Thymus (tissue), 14 donors: ENCODE data around the gene FRRS1L. TPM values are rescaled to one million over a fixed set of nuclear protein-coding genes. Genes with fewer than 3 reads are reported as not detected.

Source experiments
- DNase-seq, 9 donors: peaks; one replicate each; pipeline ENCODE4 v3.0.0-alpha.2; 2013; ENCODE audit warnings: low spot score in 9 of 9, low read depth in 6 of 9, missing footprints in 1 of 9
- H3K27ac ChIP-seq, 2 donors: one replicate each; pipeline ENCODE4 v1.5.1; 2013; ENCODE audit warnings: control low read depth in 1 of 2, low read depth in 1 of 2, low read length in 1 of 2, mild to moderate bottlenecking in 1 of 2, moderate library complexity in 1 of 2
- H3K27me3 ChIP-seq, 2 donors: one replicate each; pipeline ENCODE4 v1.5.1; 2013; ENCODE audit warnings: low read length in 1 of 2; ENCODE audit not compliant: control insufficient read depth in 2 of 2, insufficient read depth in 1 of 2
- H3K36me3 ChIP-seq, 2 donors: one replicate each; pipeline ENCODE4 v1.5.1; 2013; ENCODE audit warnings: low read length in 1 of 2, mild to moderate bottlenecking in 1 of 2, moderate library complexity in 1 of 2; ENCODE audit not compliant: control insufficient read depth in 2 of 2, insufficient read depth in 2 of 2
- H3K4me1 ChIP-seq, 2 donors: one replicate each; pipeline ENCODE4 v1.5.1; 2013; ENCODE audit warnings: low read length in 2 of 2; ENCODE audit not compliant: control insufficient read depth in 2 of 2, insufficient read depth in 2 of 2
- H3K4me3 ChIP-seq, 2 donors: one replicate each; pipeline ENCODE4 v1.5.1; 2013; ENCODE audit warnings: low read length in 2 of 2, control low read depth in 1 of 2, mild to moderate bottlenecking in 1 of 2
- H3K9me3 ChIP-seq, 2 donors: one replicate each; pipeline ENCODE4 v1.5.1; 2013; ENCODE audit warnings: low read length in 1 of 2, mild to moderate bottlenecking in 1 of 2; ENCODE audit not compliant: control insufficient read depth in 2 of 2, insufficient read depth in 1 of 2
- WGBS: extraction: QIAGEN DNeasy Blood & Tissue Kit; methylation state at CpG from one replicate; pipeline ENCODE4 v1.1.7; 2013; 5-methylcytosine and 5-hydroxymethylcytosine counted together
- long read RNA-seq, 10 donors: transcript quantifications; one replicate each; lab custom pipeline, GENCODE V29; 2026
- polyA plus RNA-seq: library from polyadenylated mRNA; stranded (reverse); fragments of 200-250 nt; gene quantifications from one replicate; pipeline ENCODE4 v1.2.3, GENCODE V29; 2013
- total RNA-seq: library from RNA; stranded (reverse); fragments of 120-200 nt; gene quantifications from one replicate; pipeline ENCODE4 v1.2.4, GENCODE V29; 2013
- donor health status: healthy.

Gene FRRS1L, protein sequence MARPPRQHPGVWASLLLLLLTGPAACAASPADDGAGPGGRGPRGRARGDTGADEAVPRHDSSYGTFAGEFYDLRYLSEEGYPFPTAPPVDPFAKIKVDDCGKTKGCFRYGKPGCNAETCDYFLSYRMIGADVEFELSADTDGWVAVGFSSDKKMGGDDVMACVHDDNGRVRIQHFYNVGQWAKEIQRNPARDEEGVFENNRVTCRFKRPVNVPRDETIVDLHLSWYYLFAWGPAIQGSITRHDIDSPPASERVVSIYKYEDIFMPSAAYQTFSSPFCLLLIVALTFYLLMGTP
- total RNA-seq (0.09 TPM), polyA plus RNA-seq (0.07 TPM)
- long read RNA-seq, donor 1: 0 reads
- long read RNA-seq, donor 2: 0 reads
- long read RNA-seq, donor 3: 0 reads
- long read RNA-seq, donor 4: 0 reads
- long read RNA-seq, donor 5: 0 reads
- long read RNA-seq, donor 6: 0 reads
- long read RNA-seq, donor 7: 0 reads
- long read RNA-seq, donor 8: 0 reads
- long read RNA-seq, donor 9: 0 reads
- long read RNA-seq, donor 10: 0 reads

DNA sequence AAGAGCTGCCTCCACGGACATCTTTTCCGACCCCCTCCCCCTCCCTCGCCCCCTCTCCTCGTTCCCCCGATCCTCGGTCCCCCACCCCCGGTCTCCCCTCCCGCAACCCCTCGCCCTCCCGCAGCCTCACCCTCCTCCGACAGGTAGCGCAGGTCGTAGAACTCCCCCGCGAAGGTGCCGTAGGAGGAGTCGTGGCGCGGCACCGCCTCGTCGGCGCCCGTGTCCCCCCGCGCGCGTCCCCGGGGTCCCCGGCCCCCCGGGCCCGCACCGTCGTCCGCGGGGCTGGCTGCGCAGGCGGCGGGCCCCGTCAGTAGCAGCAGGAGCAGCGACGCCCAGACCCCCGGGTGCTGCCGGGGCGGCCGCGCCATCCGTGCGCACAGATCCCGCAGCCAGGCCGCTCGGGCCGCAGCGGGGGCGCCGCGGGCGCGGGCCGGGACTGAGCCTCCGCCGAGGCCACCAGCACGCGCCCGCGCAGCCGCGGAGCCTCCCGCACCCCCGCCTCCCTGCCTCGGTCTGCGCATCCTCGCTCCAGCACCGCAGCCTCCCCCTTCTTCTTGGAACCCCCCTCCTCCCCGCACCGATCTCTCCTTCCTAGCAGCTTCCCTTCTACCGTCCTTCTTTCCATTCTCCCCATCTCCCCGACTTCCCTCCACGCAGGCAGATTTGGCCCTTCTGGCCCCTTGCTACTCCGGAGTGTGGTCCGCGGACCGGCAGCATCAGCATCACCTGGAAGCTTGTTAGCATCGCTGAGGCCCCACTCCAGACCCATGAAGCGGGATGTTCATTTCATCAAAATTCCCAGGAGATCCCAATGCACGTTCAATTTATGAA is at the start of gene FRRS1L:
Gene FRRS1L (minus strand): TSS at position 479 of the 831 bp plus-strand sequence. CDS start 111 bp downstream, at position 368.
- no peak for DNase-seq
- Histone ChIP-seq H3K9me3 (peaks cover 0 to 1% of the 10 kb centered on the region in 2 donors), H3K27ac (no peak within 1 kb of the TSS), H3K4me3 (peak within 1 kb of the TSS in 1 of 2 donors; percentile 20), H3K27me3 (peaks cover 29 to 51% of the 10 kb centered on the region in 2 donors), H3K36me3 (no peaks in the 10 kb centered on the region), H3K4me1 (no peaks in the 10 kb centered on the region)
- 9% methylated on average over 85 of the region's 86 CpGs for WGBS

DNA sequence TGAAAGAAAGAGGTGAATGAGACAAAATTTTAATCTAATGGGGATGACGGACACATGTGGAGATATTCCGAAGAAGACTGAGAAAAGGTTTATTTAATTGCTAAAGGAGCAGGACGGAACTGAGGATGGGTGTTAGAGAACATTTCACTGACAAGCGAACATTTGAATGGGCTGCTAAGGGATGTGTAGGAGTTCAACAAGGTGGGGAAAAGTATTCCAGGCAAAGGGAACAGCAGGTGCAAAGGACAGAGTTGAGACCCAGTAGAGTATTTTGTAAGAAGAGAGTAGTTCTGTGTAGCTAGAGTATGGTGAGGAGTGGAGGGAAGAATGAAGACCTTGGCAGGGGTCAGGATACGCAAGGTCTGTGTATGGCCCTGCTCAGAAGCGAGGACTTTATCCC is 47.4 kb upstream of the FRRS1L start:
- Histone ChIP-seq H3K27ac (no peak overlapping the region), H3K4me3 (no peak overlapping the region), H3K36me3 (no peaks in the 10 kb centered on the region), H3K4me1 (no peaks in the 10 kb centered on the region), H3K27me3 (peaks cover 0 to 5% of the 10 kb centered on the region in 2 donors), H3K9me3 (no peaks in the 10 kb centered on the region)
- WGBS: 96% methylated on average over 6 of the region's 6 CpGs
- no peak for DNase-seq

DNA sequence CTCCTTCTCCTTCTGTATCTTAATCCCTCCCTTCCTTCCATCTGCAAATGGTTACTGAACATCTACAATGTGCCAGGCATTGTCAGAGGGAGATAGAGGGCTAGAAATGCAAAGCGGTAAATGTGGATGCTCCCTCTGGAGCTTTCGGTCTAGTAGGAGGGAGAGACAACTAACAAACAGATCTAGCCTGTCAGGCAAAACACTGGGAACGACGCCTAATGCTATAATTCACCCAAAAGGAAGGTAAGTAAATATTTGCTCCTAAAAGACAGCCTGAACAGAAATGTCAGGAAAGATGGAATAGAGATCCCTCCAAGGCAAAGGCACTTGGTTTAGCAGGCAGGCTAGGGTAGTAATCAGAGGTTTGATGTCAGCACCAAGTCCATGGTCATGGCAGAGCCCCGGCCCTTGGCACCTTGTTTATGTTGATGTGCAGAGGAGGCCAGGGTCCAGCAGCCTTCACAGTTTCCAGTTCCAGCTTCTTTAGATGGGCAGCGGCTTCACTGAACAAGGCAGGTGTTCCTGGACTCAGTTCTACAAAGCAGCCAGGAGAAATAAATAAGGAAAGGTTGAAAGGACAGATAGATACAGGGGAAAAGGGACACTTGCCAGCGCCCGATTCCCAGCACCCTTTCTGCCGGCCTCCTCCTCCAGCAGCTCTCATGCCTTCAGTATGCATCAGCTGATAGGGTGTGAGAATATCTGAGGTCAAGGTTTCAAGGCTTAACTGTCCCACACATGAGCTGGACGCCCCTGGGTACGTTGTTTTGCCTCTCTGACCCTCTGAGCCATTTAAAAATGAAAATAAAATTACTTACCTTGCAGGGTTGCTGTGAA is 46.5 kb upstream of the FRRS1L start:
- no peak overlapping the region for H3K4me3 ChIP-seq
- no peak overlapping the region for H3K27ac ChIP-seq
- no peaks in the 10 kb centered on the region for H3K4me1 ChIP-seq
- 92% methylated on average over 11 of the region's 11 CpGs for WGBS
- no peaks in the 10 kb centered on the region for H3K9me3 ChIP-seq
- no peaks in the 10 kb centered on the region for H3K36me3 ChIP-seq
- peaks cover 0 to 5% of the 10 kb centered on the region in 2 donors for H3K27me3 ChIP-seq
- no peak for DNase-seq

DNA sequence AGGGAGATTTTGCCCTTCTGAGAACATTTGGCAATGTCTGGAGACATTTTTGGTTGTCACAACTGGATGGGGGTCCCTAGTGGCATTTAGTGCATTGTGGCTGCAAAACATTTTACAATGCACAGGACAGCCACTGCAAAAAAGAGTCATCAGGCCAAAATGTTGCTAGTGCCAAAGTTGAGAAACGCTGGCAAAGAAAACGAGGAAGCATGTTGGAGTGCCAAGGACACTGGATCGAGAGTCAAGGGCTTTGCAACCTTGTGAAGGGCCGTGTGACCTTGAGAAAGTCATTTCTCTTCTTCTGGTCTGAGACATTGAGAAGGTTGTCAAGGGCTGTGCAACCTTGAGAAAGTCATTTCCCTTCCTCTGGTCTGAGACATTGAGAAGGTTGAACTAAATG is 45.7 kb upstream of the FRRS1L start:
- Histone ChIP-seq H3K27ac (no peak overlapping the region), H3K4me3 (no peak overlapping the region), H3K36me3 (no peaks in the 10 kb centered on the region), H3K27me3 (peaks cover 0 to 5% of the 10 kb centered on the region in 2 donors), H3K9me3 (no peaks in the 10 kb centered on the region), H3K4me1 (no peaks in the 10 kb centered on the region)
- no peak for DNase-seq
- 91% methylated on average over 4 of the region's 4 CpGs for WGBS

DNA sequence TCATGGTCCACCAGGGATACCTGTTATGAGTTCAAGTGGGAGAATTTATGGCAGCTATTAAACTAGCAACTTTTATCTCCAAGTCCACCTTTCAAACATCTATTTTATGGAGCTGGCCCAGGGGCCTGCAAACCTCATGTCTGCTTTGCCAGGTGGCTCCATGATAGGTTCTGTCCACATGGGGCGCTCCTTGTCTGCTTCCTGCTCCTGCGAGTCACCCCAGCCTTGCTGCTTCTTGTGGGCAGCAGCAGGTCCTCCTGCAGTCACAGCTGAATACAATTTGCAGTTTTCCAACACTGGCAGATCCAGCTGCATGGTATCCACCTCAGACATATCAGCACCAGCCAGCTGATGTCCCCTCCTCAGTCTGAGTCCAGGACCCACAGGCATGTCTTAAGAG is 39.6 kb upstream of the FRRS1L start:
- 82% methylated on average over 2 of the region's 2 CpGs for WGBS
- no peaks in the 10 kb centered on the region for H3K4me1 ChIP-seq
- no peaks in the 10 kb centered on the region for H3K9me3 ChIP-seq
- H3K36me3 ChIP-seq: no peaks in the 10 kb centered on the region
- no peak for DNase-seq
- no peak overlapping the region for H3K4me3 ChIP-seq
- H3K27me3 ChIP-seq: no peaks in the 10 kb centered on the region
- no peak overlapping the region for H3K27ac ChIP-seq

DNA sequence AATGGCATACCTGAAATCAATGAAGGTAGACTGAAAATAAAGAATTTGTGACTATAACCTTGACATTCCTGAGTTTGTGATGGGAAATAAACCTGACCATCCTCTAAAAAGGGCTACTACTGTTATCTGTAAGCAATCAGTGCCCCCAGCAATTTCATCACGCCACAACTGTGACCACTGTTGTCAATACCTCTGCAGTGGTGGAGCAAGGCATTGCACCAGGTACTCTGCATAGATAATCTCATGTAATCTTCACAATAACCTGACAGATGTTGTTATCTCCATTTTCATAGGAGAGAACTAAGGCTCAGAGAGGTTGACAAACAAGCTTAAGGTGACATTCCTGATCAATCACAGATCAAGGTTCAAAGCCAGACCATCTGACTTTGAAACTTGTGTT is 38.5 kb upstream of the FRRS1L start:
- Histone ChIP-seq H3K4me3 (no peak overlapping the region), H3K36me3 (no peaks in the 10 kb centered on the region), H3K27me3 (no peaks in the 10 kb centered on the region), H3K27ac (no peak overlapping the region), H3K9me3 (no peaks in the 10 kb centered on the region), H3K4me1 (no peaks in the 10 kb centered on the region)
- WGBS: 81% methylated on average over 1 of the region's 1 CpG
- no peak for DNase-seq

DNA sequence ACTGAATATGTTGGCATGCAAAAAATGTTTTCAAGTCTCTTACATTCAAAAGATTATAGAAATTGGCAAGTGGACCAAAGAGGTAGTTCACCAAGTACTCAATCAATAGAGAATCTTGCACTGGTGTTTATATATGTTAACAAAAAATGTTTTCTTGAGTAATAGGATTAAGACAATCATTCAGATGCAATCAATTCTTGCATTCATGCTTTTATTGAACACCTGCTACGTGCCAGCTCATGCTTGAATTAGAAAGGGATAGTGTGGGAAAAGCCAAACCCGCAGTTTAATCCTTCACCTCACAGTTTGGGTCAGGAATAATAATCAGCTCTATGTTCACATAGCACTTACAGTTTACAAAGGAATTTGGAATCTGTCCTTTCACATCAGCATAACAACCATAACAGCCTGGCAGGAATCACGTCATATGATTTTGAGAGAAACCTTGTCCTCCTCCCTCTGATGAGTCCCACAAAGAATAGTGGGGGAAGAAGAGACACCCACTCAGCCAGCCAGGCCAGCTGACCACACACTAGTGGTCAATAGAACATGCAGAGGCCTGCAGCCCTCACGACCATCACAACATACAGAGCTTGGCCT is 36.8 kb upstream of the FRRS1L start:
- 91% methylated on average over 4 of the region's 4 CpGs for WGBS
- H3K9me3 ChIP-seq: no peaks in the 10 kb centered on the region
- H3K27ac ChIP-seq: no peak overlapping the region
- H3K27me3 ChIP-seq: no peaks in the 10 kb centered on the region
- H3K4me3 ChIP-seq: no peak overlapping the region
- DNase-seq: no peak
- no peaks in the 10 kb centered on the region for H3K36me3 ChIP-seq
- H3K4me1 ChIP-seq: no peaks in the 10 kb centered on the region

DNA sequence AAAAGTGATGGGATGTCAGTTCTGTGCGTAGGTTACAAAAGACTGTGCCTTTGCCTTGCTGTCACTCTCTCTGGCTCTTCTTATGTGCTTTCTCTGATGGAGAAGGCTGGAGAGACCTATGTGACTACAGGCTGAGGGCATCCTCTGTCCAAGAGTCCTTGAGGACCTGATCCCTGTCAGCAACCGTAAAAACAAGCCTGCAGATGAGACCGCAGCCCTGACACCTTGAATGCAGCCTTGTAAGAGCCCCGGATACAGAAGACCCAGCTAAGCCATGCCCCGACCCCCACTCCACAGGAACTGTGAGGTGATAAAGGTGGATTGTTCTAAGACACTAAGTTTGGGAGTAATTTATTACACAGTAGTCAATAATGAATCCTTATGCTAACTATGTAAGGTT is 32.6 kb upstream of the FRRS1L start:
- no peak overlapping the region for H3K27ac ChIP-seq
- peaks cover 0 to 2% of the 10 kb centered on the region in 2 donors for H3K27me3 ChIP-seq
- H3K4me1 ChIP-seq: no peaks in the 10 kb centered on the region
- H3K9me3 ChIP-seq: no peaks in the 10 kb centered on the region
- H3K4me3 ChIP-seq: no peak overlapping the region
- 90% methylated on average over 5 of the region's 5 CpGs for WGBS
- no peaks in the 10 kb centered on the region for H3K36me3 ChIP-seq
- no peak for DNase-seq
